HG03175 (cell line): ENCODE data around the gene ERCC1.
A peak's percentile ranks its signal among the peaks of the same experiment; 100 is the strongest.

Source experiments
- ATAC-seq: cut with Tn5 transposase; IDR thresholded peaks from one replicate; pipeline ENCODE4 v1.9.1; 2021; ENCODE audit warnings: mild to moderate bottlenecking, moderate library complexity; ENCODE audit not compliant: unreplicated experiment

The ERCC1 gene

DNA sequence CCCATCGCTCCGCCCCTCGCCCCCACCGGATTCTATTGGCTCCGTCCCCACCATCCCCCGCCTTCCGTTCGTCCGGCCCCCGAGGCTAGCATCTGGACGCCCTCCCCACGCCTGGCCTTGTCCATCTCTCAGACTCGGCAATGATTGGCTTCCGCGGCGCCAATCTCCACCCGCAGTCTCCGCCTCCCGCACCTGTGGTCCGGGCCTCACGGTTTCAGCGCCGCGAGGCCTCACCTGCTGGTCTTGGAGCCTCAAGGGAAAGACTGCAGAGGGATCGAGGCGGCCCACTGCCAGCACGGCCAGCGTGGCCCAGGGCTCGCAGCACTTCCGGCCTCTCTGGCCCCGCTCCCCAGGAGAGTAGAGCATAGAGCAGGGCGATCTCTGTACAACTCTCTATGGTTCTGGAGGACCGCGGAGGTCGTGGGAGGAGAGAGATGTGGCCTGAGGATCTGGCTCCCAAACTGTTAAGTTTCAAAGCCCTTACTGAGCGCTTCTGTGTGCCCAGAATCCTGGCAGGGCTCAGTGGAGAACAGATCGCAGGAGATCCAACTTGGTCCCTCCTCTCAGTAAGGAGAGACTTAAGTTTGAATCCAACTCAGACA lies at the start of gene ERCC1:
TSS of gene ERCC1 (minus strand) at position 329 of the 602 bp plus-strand sequence. CDS start 543 bp downstream, outside the sequence.
- peak; percentile 69 for ATAC-seq

DNA sequence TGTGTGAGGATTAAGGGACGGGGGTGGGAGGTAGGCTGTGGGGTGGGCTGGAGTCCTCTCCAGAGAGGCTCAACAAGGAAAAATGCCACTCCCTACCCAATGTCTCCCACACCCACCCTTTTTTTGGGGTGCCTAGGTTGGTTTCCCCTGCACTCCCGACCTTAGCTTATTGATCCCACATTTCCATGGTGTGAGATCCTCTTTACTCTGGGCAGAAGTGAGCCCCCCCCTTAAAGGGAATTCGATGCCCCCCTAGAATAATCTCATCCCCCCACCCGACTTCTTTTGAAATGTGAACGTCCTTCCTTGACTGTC lies 49.6 kb upstream of the ERCC1 start:
- ATAC-seq: no peak

DNA sequence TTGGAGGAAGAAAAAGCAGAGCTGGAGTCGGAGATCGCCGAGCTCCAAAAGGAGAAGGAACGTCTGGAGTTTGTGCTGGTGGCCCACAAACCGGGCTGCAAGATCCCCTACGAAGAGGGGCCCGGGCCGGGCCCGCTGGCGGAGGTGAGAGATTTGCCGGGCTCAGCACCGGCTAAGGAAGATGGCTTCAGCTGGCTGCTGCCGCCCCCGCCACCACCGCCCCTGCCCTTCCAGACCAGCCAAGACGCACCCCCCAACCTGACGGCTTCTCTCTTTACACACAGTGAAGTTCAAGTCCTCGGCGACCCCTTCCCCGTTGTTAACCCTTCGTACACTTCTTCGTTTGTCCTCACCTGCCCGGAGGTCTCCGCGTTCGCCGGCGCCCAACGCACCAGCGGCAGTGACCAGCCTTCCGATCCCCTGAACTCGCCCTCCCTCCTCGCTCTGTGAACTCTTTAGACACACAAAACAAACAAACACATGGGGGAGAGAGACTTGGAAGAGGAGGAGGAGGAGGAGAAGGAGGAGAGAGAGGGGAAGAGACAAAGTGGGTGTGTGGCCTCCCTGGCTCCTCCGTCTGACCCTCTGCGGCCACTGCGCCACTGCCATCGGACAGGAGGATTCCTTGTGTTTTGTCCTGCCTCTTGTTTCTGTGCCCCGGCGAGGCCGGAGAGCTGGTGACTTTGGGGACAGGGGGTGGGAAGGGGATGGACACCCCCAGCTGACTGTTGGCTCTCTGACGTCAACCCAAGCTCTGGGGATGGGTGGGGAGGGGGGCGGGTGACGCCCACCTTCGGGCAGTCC lies 49.0 kb upstream of the ERCC1 start:
- ATAC-seq: no peak

DNA sequence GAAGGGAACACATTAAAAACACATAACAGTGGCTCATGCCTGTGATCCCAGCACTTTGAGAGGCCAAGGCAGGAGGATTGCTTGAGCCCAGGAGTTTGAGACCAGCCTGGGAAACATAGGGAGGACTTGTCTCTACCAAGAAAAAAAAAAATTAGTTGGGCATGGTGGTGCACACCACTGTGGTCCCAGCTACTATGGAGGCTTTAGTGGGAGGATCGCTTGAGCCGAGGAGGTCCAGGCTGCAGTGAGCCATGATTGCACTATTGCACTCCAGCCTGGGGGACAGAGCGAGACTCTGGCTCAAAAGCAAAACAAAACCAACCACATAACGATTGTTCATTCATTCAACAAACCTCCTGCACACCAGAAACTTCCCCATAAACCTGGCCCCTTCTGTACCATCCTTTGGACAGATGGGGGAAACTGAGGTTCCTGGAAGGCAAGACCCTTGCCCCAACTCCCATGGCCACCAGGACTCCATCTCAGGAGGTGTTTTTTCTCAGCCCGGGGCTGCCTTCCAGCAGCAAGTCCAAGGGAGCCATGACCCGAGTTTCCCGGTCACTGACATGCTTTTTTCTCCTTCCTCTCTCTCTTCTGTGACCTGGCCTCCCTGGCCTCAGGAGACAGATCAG lies 48.3 kb upstream of the ERCC1 start:
- no peak for ATAC-seq

DNA sequence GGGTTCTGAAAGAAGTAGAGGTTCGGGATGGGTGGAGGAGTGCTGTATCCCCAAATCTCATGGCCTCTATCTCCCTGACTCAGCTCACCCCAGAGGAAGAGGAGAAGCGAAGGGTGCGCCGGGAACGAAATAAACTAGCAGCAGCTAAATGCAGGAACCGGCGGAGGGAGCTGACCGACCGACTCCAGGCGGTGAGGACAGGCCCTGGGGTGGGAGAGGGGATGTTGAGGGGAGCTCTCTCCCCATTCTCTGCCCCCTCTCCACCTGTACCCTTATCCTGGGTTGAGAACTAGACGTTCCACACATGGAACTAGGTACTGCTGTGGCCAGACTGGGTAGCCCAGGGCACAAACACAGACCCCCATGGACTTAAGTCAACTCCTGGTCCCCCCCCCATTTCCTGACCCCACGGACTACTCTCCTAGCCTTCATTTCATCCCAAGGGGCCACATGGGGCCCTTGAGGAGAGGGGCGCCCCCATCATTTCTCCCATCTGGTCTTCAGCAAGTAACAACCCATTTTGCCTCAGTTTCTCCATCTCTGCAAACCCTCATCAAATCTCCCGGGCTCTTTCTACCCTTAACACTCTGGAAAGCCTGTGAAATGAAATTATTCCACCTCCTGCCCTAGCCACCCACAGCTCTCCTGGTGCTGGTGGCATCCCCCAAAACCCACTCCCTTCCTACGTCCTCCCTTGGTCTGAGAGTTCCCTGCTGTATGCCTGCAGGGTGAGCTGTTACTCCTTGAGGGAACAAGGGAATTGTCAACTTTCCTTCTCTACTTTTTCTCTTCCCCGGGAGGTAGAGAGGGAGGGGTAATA lies 47.6 kb upstream of the ERCC1 start:
- no peak for ATAC-seq

DNA sequence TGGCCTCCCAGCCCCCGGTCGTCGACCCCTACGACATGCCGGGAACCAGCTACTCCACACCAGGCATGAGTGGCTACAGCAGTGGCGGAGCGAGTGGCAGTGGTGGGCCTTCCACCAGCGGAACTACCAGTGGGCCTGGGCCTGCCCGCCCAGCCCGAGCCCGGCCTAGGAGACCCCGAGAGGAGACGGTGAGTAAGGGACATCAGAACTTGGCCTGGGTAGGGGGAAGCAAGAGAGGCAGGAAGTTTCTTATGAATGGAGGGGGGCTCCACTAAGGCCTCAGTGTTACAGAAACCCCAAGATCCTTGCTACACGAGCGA lies 47.0 kb upstream of the ERCC1 start:
- no peak for ATAC-seq

DNA sequence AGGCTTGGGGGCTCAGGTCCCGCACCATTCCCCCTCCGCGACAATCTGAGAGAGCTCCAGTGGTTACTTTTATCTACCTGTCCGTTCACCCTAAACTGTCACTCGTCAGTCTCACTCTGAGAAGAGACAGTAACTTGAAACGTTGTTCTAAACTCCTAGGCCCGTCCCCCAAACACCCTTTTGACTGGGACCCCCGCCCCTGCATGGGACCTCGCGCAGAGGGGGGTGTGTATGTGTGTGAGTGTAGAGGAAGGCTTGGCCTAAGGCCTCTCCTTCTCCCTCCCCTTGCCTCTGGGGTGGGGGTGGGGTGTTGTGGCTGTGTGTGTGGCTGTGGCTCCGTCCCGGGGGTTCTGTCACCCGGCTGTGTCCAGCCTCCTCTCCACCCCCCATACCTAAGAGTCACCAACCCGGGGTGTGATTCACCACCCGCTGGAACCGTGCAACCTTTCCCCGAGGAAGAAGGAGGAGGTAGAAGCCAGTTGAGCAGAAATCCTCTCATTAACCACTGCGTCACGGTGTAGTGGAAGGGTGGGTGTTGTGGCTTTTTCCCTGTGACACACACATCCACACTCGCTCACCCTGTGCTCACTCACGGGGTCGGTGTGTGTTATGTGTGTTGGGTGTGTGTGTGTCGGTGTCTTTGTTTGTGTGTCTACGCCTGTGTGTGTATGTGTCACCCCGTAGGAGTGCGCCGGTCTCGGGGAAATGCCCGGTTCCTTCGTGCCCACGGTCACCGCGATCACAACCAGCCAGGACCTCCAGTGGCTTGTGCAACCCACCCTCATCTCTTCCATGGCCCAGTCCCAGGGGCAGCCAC lies 46.4 kb upstream of the ERCC1 start:
- no peak for ATAC-seq

DNA sequence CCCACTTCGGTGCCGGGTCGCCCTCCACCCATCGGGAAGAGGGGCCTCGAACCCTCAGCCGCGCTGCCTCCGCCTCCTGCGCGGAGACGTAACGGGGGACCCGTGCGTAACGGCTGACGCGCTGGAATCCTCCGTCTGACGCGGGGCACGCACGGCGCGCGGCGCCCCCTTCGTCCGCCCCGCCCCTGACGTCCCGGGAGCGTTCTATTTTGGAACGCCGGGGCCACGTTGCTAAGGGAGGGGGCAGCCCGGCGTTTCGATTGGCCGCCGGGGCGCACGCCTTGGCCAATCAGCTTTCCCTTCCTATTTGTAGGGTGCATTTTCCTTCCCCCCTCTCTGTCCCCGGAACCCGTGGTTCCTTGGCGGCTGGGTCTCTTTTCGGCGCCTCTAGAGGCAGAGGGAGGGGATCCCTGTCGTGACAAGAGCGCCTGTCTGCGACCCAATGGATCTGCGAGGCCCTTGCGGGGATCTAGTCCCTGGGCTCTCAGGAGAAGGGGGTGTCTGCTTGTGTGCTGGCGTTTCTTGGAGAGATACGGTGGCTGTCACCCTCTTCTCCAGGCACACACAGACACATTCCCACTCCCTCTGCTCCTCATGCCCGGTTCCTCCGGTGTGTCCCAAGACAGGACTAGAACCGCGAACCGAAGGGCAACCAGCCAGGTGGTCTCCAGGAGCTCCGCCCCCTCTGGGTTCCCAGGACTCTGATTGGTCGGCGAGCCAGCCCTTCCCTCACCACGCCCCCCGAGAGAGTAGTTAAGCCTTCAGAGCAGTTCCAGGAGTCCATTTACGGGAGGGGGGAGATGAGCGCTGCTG lies 45.6 kb upstream of the ERCC1 start:
- ATAC-seq: peak; percentile 65

DNA sequence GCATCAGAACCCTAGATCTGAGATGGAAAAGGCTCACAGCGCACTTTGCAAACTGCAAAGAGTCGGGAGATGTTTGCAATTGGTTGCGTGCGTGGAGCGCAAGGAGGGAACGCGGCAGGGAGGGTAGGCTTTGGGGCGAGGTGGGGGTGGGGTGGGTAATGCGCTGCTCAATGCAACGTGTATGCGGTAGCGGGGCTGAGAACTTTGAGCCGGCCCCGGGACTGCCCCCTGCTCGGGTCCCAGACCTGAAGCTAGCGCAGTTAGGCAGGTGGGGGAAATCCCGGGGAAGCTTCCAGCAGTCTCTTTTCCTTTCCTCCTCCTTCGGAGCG lies 45.0 kb upstream of the ERCC1 start:
- ATAC-seq: peak; percentile 29

DNA sequence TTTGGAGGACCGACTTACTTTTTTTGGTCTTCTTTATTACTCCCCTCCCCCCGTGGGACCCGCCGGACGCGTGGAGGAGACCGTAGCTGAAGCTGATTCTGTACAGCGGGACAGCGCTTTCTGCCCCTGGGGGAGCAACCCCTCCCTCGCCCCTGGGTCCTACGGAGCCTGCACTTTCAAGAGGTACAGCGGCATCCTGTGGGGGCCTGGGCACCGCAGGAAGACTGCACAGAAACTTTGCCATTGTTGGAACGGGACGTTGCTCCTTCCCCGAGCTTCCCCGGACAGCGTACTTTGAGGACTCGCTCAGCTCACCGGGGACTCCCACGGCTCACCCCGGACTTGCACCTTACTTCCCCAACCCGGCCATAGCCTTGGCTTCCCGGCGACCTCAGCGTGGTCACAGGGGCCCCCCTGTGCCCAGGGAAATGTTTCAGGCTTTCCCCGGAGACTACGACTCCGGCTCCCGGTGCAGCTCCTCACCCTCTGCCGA lies 44.5 kb upstream of the ERCC1 start:
- ATAC-seq: no peak

DNA sequence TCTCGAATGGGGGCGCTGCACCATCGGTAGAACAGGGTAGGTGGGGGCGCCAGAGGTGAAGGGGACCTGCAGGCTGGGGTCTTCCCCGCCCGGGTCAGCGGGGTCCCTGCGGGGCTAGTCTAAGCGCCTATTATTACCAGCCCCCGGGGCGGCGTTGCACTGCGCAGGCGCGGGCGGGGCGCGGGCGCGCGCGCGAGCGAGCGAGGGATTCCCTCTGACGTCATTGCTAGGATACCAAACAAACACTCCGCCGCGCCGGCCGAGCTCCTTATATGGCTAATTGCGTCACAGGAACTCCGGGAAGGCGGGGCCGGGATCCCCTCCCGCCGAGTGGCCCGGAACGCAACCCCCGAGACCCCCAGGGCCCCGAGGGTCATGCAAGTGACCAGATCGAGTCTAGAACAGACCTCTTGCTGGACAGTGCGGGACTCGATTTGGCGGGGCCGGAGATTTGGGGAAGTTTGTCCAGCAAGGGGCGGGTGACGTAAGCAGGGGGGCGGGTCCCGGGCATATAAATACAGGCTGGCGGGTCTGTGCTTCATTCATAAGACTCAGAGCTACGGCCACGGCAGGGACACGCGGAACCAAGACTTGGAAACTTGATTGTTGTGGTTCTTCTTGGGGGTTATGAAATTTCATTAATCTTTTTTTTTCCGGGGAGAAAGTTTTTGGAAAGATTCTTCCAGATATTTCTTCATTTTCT lies 43.9 kb upstream of the ERCC1 start, which contains the start of gene FOSB:
TSS of gene FOSB (plus strand) at position 541 of the 703 bp plus-strand sequence. CDS start 591 bp downstream, outside the sequence.
- peak; percentile 38 for ATAC-seq

DNA sequence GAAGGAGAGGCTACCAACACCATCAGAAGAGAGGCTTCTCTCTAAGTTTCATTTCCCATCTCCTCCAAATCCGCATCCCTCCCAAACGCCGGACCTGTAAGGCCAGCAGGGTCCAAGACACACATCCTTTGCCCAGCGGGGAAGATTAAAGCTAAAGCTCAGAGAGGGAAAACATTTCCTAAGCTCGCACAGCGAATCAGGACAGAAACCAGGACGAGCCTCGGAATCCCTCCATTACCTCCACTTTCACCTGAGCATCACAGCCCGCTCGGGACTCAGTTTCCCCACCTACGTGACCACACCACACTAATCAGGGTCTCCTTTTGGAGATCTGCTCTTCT lies 43.4 kb upstream of the ERCC1 start:
- no peak for ATAC-seq

DNA sequence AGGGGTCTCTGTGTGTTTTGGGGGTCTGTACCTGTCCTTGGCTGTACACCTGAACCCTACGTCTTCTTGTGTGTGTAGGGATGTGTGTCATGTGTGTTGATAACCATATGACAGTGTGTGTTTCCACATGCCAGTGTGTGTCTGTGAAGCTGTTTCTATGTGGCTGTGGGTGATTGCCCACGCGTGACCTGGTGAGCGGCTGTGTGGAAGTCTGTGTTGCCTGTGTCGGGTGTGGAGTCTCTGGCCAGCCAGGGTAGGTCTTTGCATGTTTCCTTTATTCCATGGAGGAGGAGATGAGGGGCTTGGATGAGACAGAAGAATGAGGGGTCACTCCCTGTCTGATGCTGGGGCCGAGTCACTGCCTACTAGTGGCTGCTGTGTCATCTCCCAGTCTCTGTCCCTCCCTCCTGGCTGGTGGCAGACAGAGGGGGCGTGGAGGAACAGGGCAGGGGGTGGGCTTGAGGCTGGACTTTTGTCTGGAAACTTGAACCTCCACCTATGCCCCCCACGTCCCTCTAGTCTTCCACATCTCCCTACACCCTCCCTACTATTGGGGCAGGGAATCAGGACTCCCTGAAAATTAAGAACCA lies 41.2 kb upstream of the ERCC1 start:
- ATAC-seq: no peak

DNA sequence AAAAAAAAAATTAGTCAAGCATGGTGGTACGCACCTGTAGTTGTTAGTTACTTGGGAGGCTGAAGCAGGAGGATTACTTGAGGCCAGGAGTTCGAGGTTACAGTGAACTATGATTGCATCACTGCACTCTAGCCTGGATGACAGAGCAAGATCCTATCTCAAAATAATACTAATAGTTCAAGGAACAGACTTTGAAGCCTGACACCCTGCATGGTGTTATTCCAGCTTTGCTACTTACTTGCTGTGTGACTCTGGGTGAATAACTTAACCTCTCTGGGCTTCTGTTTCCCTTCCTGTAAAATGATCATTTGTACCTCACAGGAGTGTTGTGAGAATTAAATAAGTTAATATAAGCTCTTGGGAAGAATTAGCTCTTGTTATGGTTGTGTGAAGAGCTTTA lies 40.6 kb upstream of the ERCC1 start:
- ATAC-seq: no peak

DNA sequence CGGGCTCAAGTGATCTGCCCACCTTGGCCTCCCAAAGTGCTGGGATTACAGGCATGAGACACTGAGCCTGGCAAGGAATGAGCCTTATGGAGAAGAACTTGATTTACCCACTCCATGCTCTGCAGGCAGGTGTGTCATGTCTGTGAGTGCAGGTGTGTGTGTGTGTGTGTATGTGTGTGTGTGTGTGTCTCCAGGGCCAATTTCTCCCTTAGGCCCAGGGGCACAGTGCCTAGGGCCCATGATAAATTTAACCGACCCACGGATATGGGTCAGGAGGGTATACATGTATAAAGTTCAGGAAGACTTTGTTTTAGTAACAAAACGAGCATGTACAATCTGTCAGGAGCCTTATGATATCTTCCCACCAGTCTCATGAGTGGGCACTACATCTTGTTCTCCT lies 39.5 kb upstream of the ERCC1 start:
- ATAC-seq: no peak

DNA sequence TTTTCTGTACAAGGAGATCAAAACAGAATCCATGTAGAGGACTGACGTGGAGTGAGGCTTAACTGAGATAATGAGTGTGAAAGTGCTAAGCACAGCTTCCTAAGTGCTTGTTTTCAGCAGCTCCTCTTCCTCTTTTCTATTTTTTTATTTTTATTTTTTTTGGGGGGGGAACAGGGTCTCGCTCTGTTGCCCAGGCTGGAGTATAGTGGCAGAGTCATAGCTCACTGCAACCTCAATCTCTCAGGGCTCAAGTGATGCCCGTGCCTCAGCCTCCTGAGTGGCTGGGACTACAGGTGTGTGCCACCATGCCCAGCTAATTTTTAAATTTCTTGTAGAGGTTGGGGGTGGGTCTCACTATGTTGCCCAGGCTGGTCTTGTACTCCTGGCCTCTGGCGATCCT lies 38.5 kb upstream of the ERCC1 start:
- ATAC-seq: no peak

DNA sequence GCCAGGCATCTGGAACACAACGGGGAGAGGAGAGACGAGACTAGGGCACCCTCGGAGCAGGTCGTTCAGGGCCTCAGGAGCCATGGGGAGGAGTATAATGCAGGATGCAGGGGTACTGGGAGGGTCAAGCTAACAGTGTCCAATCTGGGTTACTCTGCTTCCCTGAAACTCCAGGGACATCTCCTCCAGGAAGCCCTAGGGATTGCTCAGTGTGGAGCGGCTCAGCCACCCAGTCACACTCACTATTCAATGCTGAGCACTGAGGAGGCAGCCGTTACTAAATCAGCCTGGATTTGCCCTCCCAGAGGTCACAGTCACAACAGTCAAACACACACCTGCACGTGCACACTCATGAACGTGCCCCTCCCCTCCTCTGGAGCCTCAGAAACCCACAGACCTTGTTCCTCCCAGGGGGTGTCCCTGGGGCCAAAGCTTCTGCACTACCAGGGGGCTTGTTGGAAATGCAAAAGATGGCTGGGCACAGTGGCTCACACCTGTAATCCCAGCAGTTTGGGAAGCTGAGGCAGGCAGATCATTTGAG lies 37.2 kb upstream of the ERCC1 start:
- no peak for ATAC-seq

DNA sequence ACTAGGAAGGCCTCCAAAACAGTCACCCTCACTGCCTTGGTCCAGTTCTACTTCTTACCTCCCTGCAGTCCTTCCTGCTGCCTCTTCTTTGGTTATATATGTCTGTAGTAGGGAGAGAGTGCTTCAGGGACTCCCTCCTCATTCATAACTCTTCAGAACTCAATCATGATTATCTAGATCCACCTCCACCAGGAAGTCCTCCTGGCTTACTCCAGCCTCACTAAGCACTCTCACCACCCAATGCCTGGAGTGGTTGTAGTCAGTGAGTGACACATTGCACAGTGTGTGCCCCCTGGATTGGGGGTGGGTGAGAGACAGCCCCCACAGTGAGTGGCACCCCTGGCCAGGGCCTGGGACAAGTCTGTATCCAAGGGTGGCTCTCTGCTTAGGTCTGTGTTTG lies 34.1 kb upstream of the ERCC1 start:
- no peak for ATAC-seq

DNA sequence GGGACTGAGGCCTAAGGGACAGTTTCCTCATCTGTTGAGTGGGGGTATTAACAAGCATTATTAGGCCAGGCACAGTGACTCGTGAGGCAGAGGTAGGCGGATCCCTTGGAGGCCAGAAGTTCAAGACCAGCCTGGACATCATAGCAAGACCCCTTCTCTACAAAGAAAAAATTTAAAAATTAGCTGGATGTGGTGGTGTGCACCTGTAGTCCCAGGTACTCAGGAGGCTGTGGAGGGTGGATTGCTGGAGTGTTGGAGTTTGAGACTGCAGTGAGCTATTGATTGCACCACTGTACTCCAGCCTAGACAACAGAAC lies 32.7 kb upstream of the ERCC1 start:
- ATAC-seq: no peak
